ENCODE results near the gene CFAP90. TPM values are rescaled to one million over a fixed set of nuclear protein-coding genes. Genes with fewer than 3 reads are reported as not detected.

Gene CFAP90, protein sequence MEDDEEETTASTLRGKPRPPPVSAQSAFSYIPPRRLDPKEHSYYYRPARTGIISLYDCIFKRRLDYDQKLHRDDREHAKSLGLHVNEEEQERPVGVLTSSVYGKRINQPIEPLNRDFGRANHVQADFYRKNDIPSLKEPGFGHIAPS
- total RNA-seq, result 3.2 TPM

DNA sequence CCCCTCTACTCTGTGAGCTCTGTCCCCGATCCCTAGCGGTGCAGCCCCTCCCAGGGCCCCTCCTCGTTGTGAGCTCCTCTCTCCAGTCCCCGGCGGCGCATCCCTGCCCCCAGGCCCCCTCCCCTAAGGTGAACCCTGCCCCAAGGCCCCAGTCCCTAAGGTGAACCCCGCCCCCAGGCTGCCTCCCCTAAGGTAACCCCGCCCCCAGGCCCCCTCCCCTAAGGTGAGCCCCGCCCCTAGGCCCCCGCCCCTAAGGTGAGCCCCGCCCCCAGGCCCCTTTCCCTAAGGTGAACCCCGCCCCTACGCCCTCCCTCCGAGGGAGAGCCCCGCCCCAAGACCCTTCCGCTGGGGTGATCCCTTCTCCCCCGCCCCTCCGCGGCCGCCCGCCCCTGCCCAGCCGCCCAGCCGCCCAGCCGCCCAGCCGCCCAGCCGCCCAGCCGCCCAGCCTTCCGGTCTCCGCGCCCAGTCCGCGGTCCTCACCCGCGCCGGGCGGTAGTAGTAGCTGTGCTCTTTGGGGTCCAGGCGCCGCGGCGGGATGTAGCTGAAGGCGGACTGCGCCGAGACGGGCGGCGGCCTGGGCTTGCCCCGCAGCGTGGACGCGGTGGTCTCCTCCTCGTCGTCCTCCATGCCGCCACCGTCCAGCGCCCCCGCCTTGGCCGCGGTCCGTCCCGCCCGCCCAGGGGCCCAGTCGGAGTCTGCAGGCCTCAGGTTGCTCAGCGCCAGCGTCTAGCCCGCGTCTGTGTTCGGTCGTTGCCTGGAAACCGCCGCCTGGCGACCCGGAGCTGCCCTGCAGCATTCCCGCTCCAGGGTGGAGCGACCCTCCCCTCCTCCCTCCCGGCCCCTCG, at the start of gene CFAP90:
TSS of gene CFAP90 (minus strand) at position 739 of the 845 bp plus-strand sequence. CDS start at position 627, 112 bp downstream.

DNA sequence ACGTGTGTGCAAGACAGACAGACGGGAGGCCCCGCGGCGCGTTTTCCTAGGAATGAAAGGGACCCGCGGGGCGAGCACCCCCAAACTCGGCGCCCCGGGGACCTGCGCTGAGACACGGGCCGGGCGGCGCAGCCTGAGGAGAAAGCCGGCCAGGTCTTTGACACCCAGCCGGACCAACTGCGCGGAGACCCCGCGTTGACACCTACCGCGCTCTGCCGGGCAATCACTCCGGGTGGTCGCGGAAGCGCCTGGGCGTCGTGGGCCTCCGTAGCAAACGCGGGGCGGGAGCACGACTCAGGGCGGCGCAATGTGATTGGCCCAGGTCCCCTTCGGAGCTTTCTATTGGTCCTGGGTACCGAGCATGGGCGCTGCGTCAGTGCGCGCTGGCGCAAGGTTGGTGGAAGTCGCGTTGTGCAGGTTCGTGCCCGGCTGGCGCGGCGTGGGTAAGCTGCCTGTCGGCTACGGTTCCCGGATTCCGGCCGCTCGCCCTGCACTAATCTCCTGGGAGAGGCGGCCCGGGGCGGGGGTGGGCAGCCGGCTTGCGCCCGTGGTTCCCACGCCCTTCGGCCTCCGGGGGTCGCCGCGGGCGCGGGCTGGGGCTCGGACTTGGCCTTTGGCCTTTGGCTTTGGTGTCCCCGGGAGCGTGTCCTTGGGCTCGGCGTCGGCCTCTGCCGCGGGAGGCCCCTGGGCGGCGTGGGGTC, 18.0 kb upstream of the CFAP90 start, which contains the start of the genes FASTKD3 and MTRR:
TSS of gene FASTKD3 (minus strand) at position 259 of the 701 bp plus-strand sequence. CDS start 948 bp downstream, outside the sequence.
TSS of gene MTRR (plus strand) at position 376 of the 701 bp plus-strand sequence. CDS start 1,647 bp downstream, outside the sequence.

Other genes starting within 250 kb of the CFAP90 start
- gene FASTKD3, start 17.9 kb upstream of the CFAP90 start, total RNA-seq, result 13.3 TPM
- gene MTRR, start 18.0 kb upstream of the CFAP90 start, total RNA-seq, result 38.7 TPM

Data from metanephros (tissue), 1 donor.